Hepatocyte (in vitro differentiated cells): ENCODE results near the gene MSANTD2. TPM values are rescaled to one million over a fixed set of nuclear protein-coding genes. Genes with fewer than 3 reads are reported as not detected.

Source experiments
- DNase-seq: peaks from one replicate; pipeline ENCODE4 v3.0.0-alpha.2; 2016; ENCODE audit warnings: low spot score
- H2AFZ ChIP-seq: fragments of 200-600 bp; sonication (generic); 2 replicates; pipeline ENCODE4 v1.6.0; 2016; ENCODE audit warnings: antibody characterized with exemption, mild to moderate bottlenecking
- H3K27ac ChIP-seq: fragments of 200-600 bp; sonication (generic); 2 replicates; pipeline ENCODE4 v1.5.1; 2016; ENCODE audit warnings: mild to moderate bottlenecking
- H3K27me3 ChIP-seq: fragments of 200-600 bp; sonication (generic); 2 replicates; pipeline ENCODE4 v1.6.1; 2016
- H3K36me3 ChIP-seq: fragments of 200-600 bp; sonication (generic); replicated peaks from 2 replicates; pipeline ENCODE4 v1.5.1; 2016; ENCODE audit warnings: low read depth; ENCODE audit not compliant: insufficient read depth
- H3K4me1 ChIP-seq: fragments of 200-600 bp; sonication (generic); 2 replicates; pipeline ENCODE4 v1.5.1; 2016; ENCODE audit warnings: mild to moderate bottlenecking, moderate library complexity; ENCODE audit not compliant: insufficient read depth
- H3K4me2 ChIP-seq: fragments of 200-600 bp; sonication (generic); 2 replicates; pipeline ENCODE4 v1.6.0; 2016
- H3K4me3 ChIP-seq: fragments of 200-600 bp; sonication (generic); 2 replicates; pipeline ENCODE4 v1.5.1; 2016; ENCODE audit warnings: mild to moderate bottlenecking
- H3K79me2 ChIP-seq: fragments of 200-600 bp; sonication (generic); 2 replicates; pipeline ENCODE4 v1.6.0; 2017; ENCODE audit warnings: mild to moderate bottlenecking
- H3K9me2 ChIP-seq: fragments of 200-600 bp; sonication (generic); replicated peaks from 2 replicates; pipeline ENCODE4 v1.6.0; 2017; ENCODE audit warnings: mild to moderate bottlenecking; ENCODE audit not compliant: insufficient read depth
- H3K9me3 ChIP-seq: fragments of 200-600 bp; sonication (generic); 2 replicates; pipeline ENCODE4 v1.5.1; 2016; ENCODE audit warnings: low read depth, mild to moderate bottlenecking
- H4K20me1 ChIP-seq: fragments of 200-600 bp; sonication (generic); 2 replicates; pipeline ENCODE4 v1.6.0; 2016; ENCODE audit warnings: mild to moderate bottlenecking; ENCODE audit not compliant: insufficient read depth, poor library complexity, severe bottlenecking
- EZH2 ChIP-seq: fragments of 200-600 bp; sonication (generic); IDR thresholded peaks from 2 replicates; pipeline ENCODE4 v1.6.1; 2016; ENCODE audit warnings: antibody characterized with exemption, mild to moderate bottlenecking, borderline replicate concordance
- EZH2phosphoT487 ChIP-seq: fragments of 200-600 bp; sonication (generic); IDR thresholded peaks from one replicate; pipeline ENCODE4 v1.6.1; 2018; ENCODE audit warnings: antibody characterized with exemption, mild to moderate bottlenecking, low read depth, moderate library complexity; ENCODE audit not compliant: unreplicated experiment, severe bottlenecking
- WGBS: methylation state at CpG from one replicate; pipeline ENCODE4 v1.1.6; 2016; ENCODE audit warnings: low lambda C conversion rate; ENCODE audit errors: missing lambda C conversion rate; 5-methylcytosine and 5-hydroxymethylcytosine counted together
- polyA plus RNA-seq: library from polyadenylated mRNA; unstranded; fragments of >200 nt; fragmentation: Nextera tagmentation; extraction: Ambion mirVana; gene quantifications from 2 replicates; pipeline ENCODE4 v1.2.1, GENCODE V29; 2016
- total RNA-seq: library from RNA; depleted of rRNA; stranded (reverse); fragments of >200 nt; gene quantifications from 2 replicates; pipeline ENCODE4 v1.2.3, GENCODE V29; 2014
- TF ChIP-seq, protein P1 (sequence below): fragments of 200-600 bp; sonication (generic); IDR thresholded peaks from 2 replicates; pipeline ENCODE4 v1.5.1; 2016; ENCODE audit warnings: antibody characterized with exemption, mild to moderate bottlenecking; ENCODE audit not compliant: poor library complexity

Gene MSANTD2
- total and polyA plus RNA-seq, 2 experiments from 2014 or later: 11.2 to 18.3 TPM

DNA sequence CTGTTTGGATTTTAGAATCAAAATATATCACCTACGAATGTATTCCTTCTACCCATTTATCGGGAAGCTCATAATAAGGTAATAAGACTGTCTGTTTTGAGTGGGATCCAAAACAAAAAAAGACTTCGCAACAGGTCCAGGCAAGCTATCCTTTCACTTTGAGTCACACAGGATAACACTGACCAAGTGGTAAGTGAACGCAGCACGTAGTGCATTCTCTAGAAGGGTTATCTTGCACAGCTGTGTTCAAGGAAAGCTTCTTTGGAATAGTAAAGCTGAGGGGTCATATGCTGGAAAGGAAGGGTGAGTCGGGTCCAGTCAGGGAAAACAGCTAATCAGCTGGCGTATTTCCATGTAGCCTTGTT, 82.8 kb downstream of the MSANTD2 start:
- no peak overlapping the region for H3K4me3 ChIP-seq
- WGBS: 51% methylated on average over 7 of the region's 7 CpGs
- H3K27me3 ChIP-seq: peaks cover 68% of the 10 kb centered on the region

DNA sequence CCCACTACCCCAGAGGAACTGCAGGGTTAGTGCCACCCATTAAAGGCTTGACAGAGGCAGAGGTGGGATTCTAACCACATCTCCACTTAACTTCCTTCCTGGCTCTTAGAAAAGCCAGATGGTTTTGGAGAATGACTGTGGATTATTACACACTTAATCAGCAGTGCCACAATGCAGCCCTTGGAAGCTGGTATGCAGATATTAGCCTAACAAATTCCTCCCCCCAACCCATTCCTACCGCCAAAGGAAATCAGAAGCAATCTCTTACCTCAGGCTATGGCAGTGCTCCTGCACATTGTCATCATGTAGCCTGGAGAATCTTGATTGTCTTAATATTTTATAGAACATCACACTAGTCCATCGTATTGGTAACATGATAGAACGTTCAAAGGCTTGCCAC, 83.6 kb downstream of the MSANTD2 start:
- H3K27ac ChIP-seq: no peak overlapping the region
- no peak overlapping the region for H3K4me3 ChIP-seq
- H4K20me1 ChIP-seq: no peaks in the 10 kb centered on the region
- H3K9me2 ChIP-seq: no peaks in the 10 kb centered on the region
- no peaks in the 10 kb centered on the region for H3K36me3 ChIP-seq
- no peak overlapping the region for H2AFZ ChIP-seq
- H3K9me3 ChIP-seq: no peaks in the 10 kb centered on the region
- H3K79me2 ChIP-seq: no peaks in the 10 kb centered on the region
- TF ChIP-seq, protein P1, sequence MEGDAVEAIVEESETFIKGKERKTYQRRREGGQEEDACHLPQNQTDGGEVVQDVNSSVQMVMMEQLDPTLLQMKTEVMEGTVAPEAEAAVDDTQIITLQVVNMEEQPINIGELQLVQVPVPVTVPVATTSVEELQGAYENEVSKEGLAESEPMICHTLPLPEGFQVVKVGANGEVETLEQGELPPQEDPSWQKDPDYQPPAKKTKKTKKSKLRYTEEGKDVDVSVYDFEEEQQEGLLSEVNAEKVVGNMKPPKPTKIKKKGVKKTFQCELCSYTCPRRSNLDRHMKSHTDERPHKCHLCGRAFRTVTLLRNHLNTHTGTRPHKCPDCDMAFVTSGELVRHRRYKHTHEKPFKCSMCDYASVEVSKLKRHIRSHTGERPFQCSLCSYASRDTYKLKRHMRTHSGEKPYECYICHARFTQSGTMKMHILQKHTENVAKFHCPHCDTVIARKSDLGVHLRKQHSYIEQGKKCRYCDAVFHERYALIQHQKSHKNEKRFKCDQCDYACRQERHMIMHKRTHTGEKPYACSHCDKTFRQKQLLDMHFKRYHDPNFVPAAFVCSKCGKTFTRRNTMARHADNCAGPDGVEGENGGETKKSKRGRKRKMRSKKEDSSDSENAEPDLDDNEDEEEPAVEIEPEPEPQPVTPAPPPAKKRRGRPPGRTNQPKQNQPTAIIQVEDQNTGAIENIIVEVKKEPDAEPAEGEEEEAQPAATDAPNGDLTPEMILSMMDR: no peak
- no peak for TF ChIP-seq EZH2phosphoT487
- no peak for TF ChIP-seq EZH2
- H3K4me2 ChIP-seq: no peak overlapping the region
- DNase-seq: no peak
- peaks cover 60% of the 10 kb centered on the region for H3K27me3 ChIP-seq
- WGBS: 71% methylated on average over 3 of the region's 3 CpGs
- H3K4me1 ChIP-seq: peaks cover 11% of the 10 kb centered on the region

More for the DNA sequence above, 82.8 kb downstream of the MSANTD2 start:
- H4K20me1 ChIP-seq: no peaks in the 10 kb centered on the region
- DNase-seq: no peak
- H3K4me2 ChIP-seq: peak overlapping the region; percentile 98
- no peaks in the 10 kb centered on the region for H3K9me2 ChIP-seq
- no peaks in the 10 kb centered on the region for H3K9me3 ChIP-seq
- no peaks in the 10 kb centered on the region for H3K79me2 ChIP-seq
- peaks cover 11% of the 10 kb centered on the region for H3K4me1 ChIP-seq
- H3K27ac ChIP-seq: no peak overlapping the region
- TF ChIP-seq EZH2phosphoT487 (no peak), EZH2 (no peak)
- TF ChIP-seq, protein P1: no peak
- H2AFZ ChIP-seq: no peak overlapping the region
- no peaks in the 10 kb centered on the region for H3K36me3 ChIP-seq

Other genes starting within 250 kb of the MSANTD2 start
- gene OR8A1, start 230.4 kb downstream of the MSANTD2 start, total RNA-seq: not detected in 2 replicates
- gene OR8A1, start 230.4 kb downstream of the MSANTD2 start, polyA plus RNA-seq: not detected in 2 replicates
- gene PANX3, start 189.0 kb downstream of the MSANTD2 start, total RNA-seq: not detected in 2 replicates
- gene PANX3, start 189.0 kb downstream of the MSANTD2 start, polyA plus RNA-seq: 0.09 and 0.25 TPM in 2 replicates
- gene TBRG1, start 177.5 kb downstream of the MSANTD2 start, total RNA-seq: 34.6 and 41.4 TPM in 2 replicates
- 35.0 and 45.2 TPM in 2 replicates for gene TBRG1, start 177.5 kb downstream of the MSANTD2 start, polyA plus RNA-seq
- 35.5 and 37.0 TPM in 2 replicates for gene SIAE, start 126.7 kb downstream of the MSANTD2 start, total RNA-seq
- gene SIAE, start 126.7 kb downstream of the MSANTD2 start, polyA plus RNA-seq: 18.6 and 24.0 TPM in 2 replicates
- 5.8 and 7.2 TPM in 2 replicates for gene SPA17, start 126.5 kb downstream of the MSANTD2 start, total RNA-seq
- gene SPA17, start 126.5 kb downstream of the MSANTD2 start, polyA plus RNA-seq: 3.8 and 5.8 TPM in 2 replicates
- not detected in 2 replicates for gene NRGN, start 60.5 kb downstream of the MSANTD2 start, total RNA-seq
- 1.1 and 1.2 TPM in 2 replicates for gene NRGN, start 60.5 kb downstream of the MSANTD2 start, polyA plus RNA-seq
- 22.6 and 22.9 TPM in 2 replicates for gene VSIG2, start 48.2 kb downstream of the MSANTD2 start, total RNA-seq
- gene VSIG2, start 48.2 kb downstream of the MSANTD2 start, polyA plus RNA-seq: 34.3 and 38.9 TPM in 2 replicates
- gene ESAM, start 38.1 kb downstream of the MSANTD2 start, total RNA-seq: 2.0 and 3.6 TPM in 2 replicates
- 3.9 and 7.9 TPM in 2 replicates for gene ESAM, start 38.1 kb downstream of the MSANTD2 start, polyA plus RNA-seq
- 3.7 and 5.0 TPM in 2 replicates for gene ROBO3, start 65.0 kb upstream of the MSANTD2 start, total RNA-seq
- gene ROBO3, start 65.0 kb upstream of the MSANTD2 start, polyA plus RNA-seq: 10.4 and 11.0 TPM in 2 replicates
- gene ROBO4, start 97.5 kb upstream of the MSANTD2 start, total RNA-seq: 0.48 and 2.0 TPM in 2 replicates
- 0.28 TPM in 1 of 2 replicates, not detected in the other for gene ROBO4, start 97.5 kb upstream of the MSANTD2 start, polyA plus RNA-seq
- not detected in 2 replicates for gene HEPN1, start 118.8 kb upstream of the MSANTD2 start, total RNA-seq
- gene HEPN1, start 118.8 kb upstream of the MSANTD2 start, polyA plus RNA-seq: not detected in 2 replicates
- 0.04 and 0.07 TPM in 2 replicates for gene HEPACAM, start 135.6 kb upstream of the MSANTD2 start, total RNA-seq
- gene HEPACAM, start 135.6 kb upstream of the MSANTD2 start, polyA plus RNA-seq: not detected in 2 replicates
- gene CCDC15, start 153.8 kb upstream of the MSANTD2 start, total RNA-seq: 1.3 and 2.3 TPM in 2 replicates
- gene CCDC15, start 153.8 kb upstream of the MSANTD2 start, polyA plus RNA-seq: 0.97 and 1.1 TPM in 2 replicates